ENCODE results near the gene DDX49. TPM values are rescaled to one million over a fixed set of nuclear protein-coding genes. Genes with fewer than 3 reads are reported as not detected.
"Not testable (repeated sequence)": the region's sequence is repeated elsewhere in the genome, so short reads cannot be mapped to it uniquely, and the experiment has no call there.

The DDX49 gene
- total and polyA plus RNA-seq, 2 experiments from 2014 or later = 53.4 to 76.0 TPM

GRCh38 chr19:18901491-18901890 is 18.0 kb upstream of the DDX49 start:
- H3K27me3 ChIP-seq (replicated peaks; ENCODE audit: insufficient read depth) = no peaks in the 10 kb centered on the region
- H3K4me2 ChIP-seq (ENCODE audit: unreplicated experiment) = no peak overlapping the region
- TF ChIP-seq EZH2phosphoT487 (IDR thresholded peaks at IDR 0.05; ENCODE audit: insufficient read depth, low read depth) (no peak), EZH2 (IDR thresholded peaks at IDR 0.05; ENCODE audit: insufficient read depth, poor library complexity, severe bottlenecking) (no peak)
- H3K79me2 ChIP-seq (ENCODE audit: insufficient read depth) = no peaks in the 10 kb centered on the region
- H3K9me2 ChIP-seq (ENCODE audit: insufficient read depth) = no peaks in the 10 kb centered on the region
- no peaks in the 10 kb centered on the region for H3K4me1 ChIP-seq (ENCODE audit: insufficient read depth)
- no peaks in the 10 kb centered on the region for H3K36me3 ChIP-seq (ENCODE audit: low read depth)
- H3F3A ChIP-seq (ENCODE audit: insufficient read depth) = no peaks in the 10 kb centered on the region
- in situ Hi-C loops (cut with MboI) = no loop called here
- H3K9ac ChIP-seq = no peak overlapping the region
- DNase-seq = no peak
- H3K9me3 ChIP-seq (ENCODE audit: low read depth) = no peaks in the 10 kb centered on the region
- H3K27ac ChIP-seq = no peak overlapping the region
- H3K4me3 ChIP-seq = no peak overlapping the region
- no peak overlapping the region for H2AFZ ChIP-seq
- no peaks in the 10 kb centered on the region for H4K20me1 ChIP-seq (ENCODE audit: insufficient read depth)
- WGBS, 2 experiments (ENCODE audit: low coverage in 1 of 2, low lambda C conversion rate in 2 of 2, missing lambda C conversion rate in 2 of 2) = 90 to 92% methylated on average over 7 of the region's 7 CpGs

DNA sequence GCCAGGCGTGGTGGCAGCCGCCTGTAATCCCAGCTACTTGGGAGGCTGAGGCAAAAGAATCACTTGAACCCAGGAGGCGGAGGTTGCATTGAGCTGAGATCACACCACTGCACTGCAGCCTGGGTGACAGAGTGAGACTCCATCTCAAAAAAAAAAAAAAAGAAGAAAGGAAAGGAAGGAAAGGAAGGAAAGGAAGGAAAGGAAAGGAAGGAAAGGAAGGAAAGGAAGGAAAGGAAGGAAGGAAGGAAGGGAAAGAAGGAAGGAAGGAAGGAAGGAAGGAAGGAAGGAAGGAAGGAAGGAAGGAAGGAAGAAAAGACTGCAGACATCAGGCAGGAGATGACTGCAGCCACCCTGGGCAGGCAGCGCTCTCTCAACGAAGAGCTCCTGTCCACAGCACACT is 17.0 kb upstream of the DDX49 start:
- H3K9me3 ChIP-seq (ENCODE audit: low read depth); H3K36me3 ChIP-seq (ENCODE audit: low read depth); H3K4me3 ChIP-seq; H3K79me2 ChIP-seq (ENCODE audit: insufficient read depth); H3K4me2 ChIP-seq (ENCODE audit: unreplicated experiment); in situ Hi-C loops (cut with MboI); DNase-seq; H4K20me1 ChIP-seq (ENCODE audit: insufficient read depth); H3F3A ChIP-seq (ENCODE audit: insufficient read depth); H3K27me3 ChIP-seq (replicated peaks; ENCODE audit: insufficient read depth); H3K27ac ChIP-seq; H3K9me2 ChIP-seq (ENCODE audit: insufficient read depth); H3K4me1 ChIP-seq (ENCODE audit: insufficient read depth); H2AFZ ChIP-seq; H3K9ac ChIP-seq: not testable (repeated sequence)
- WGBS, 2 experiments (ENCODE audit: low coverage in 1 of 2, low lambda C conversion rate in 2 of 2, missing lambda C conversion rate in 2 of 2) = 100% methylated on average over 5 of the region's 5 CpGs

- Histone ChIP-seq H3K4me2 (ENCODE audit: unreplicated experiment) (no peak overlapping the region), H3K4me1 (ENCODE audit: insufficient read depth) (no peaks in the 10 kb centered on the region), H3K36me3 (ENCODE audit: low read depth) (no peaks in the 10 kb centered on the region), H3K9me2 (ENCODE audit: insufficient read depth) (no peaks in the 10 kb centered on the region), H4K20me1 (ENCODE audit: insufficient read depth) (no peaks in the 10 kb centered on the region), H3K79me2 (ENCODE audit: insufficient read depth) (no peaks in the 10 kb centered on the region), H3F3A (ENCODE audit: insufficient read depth) (no peaks in the 10 kb centered on the region), H3K27me3 (replicated peaks; ENCODE audit: insufficient read depth) (no peaks in the 10 kb centered on the region), H3K9me3 (ENCODE audit: low read depth) (no peaks in the 10 kb centered on the region), H3K4me3 (no peak overlapping the region), H3K27ac (no peak overlapping the region), H2AFZ (no peak overlapping the region), H3K9ac (no peak overlapping the region)
- TF ChIP-seq EZH2phosphoT487 (IDR thresholded peaks at IDR 0.05; ENCODE audit: insufficient read depth, low read depth) (no peak), EZH2 (IDR thresholded peaks at IDR 0.05; ENCODE audit: insufficient read depth, poor library complexity, severe bottlenecking) (no peak)
- 90 to 92% methylated on average over 29 of the region's 29 CpGs for WGBS, 2 experiments (ENCODE audit: low coverage in 1 of 2, low lambda C conversion rate in 2 of 2, missing lambda C conversion rate in 2 of 2)
- DNase-seq = no peak
- in situ Hi-C loops (cut with MboI) = no loop called here
These were observed 16.1 kb upstream of the DDX49 start for GRCh38 chr19:18903156-18904037.

DNA sequence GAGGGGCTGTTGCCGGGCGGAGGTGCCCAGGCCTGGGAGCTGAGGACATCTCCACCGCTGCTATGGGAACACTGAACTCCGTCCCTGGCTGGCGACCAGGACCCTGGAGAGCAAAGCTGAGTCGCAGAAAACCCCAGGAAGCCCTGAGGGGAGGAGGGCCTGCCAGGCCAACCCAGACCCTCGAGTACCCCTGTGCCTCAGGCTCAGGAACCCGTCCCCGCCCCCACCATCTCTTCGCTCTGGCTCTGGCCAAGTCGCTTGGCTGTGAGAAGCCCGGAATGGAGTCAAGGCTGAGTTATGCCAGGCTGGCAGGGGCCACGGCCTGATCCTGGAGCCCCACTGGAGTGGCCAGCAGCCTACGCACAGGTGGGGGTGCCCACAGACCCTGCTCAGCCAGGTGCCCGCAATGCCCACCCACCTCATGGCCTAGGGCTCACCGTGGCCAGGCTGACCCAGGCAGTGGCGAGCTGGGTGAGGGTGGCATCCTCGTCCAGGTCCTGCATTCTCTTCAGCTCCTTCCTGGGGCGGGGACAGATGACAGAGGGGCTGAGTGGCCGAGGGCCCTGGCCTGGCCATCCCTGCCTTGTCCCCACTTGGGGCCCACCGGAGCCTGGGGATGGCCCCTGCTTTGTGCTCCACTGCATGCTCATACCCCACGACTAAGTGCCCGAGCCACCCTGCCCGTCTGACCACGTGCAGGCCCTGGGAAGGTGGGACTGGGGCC is 15.0 kb upstream of the DDX49 start:
- Histone ChIP-seq H3K27ac (no peak overlapping the region), H3K4me1 (ENCODE audit: insufficient read depth) (no peaks in the 10 kb centered on the region), H3K9me2 (ENCODE audit: insufficient read depth) (no peaks in the 10 kb centered on the region), H2AFZ (no peak overlapping the region), H3K4me3 (no peak overlapping the region), H3K27me3 (replicated peaks; ENCODE audit: insufficient read depth) (no peaks in the 10 kb centered on the region), H3K4me2 (ENCODE audit: unreplicated experiment) (no peak overlapping the region), H3K79me2 (ENCODE audit: insufficient read depth) (peaks cover 5% of the 10 kb centered on the region; the same call in 1 of the 2 replicates), H4K20me1 (ENCODE audit: insufficient read depth) (no peaks in the 10 kb centered on the region), H3F3A (ENCODE audit: insufficient read depth) (no peaks in the 10 kb centered on the region), H3K9ac (no peak overlapping the region), H3K9me3 (ENCODE audit: low read depth) (no peaks in the 10 kb centered on the region), H3K36me3 (ENCODE audit: low read depth) (no peaks in the 10 kb centered on the region)
- in situ Hi-C loops (cut with MboI) = no loop called here
- 90 to 91% methylated on average over 25 of the region's 25 CpGs for WGBS, 2 experiments (ENCODE audit: low coverage in 1 of 2, low lambda C conversion rate in 2 of 2, missing lambda C conversion rate in 2 of 2)
- no peak for DNase-seq
- no peak for TF ChIP-seq EZH2 (IDR thresholded peaks at IDR 0.05; ENCODE audit: insufficient read depth, poor library complexity, severe bottlenecking)

All from GM23248 (cell line).